ENCODE data around the gene OXT.
"Not testable (repeated sequence)": the region's sequence is repeated elsewhere in the genome, so short reads cannot be mapped to it uniquely, and the experiment has no call there.

Gene OXT

GRCh38 chr20:3071610-3072529, at the start of gene OXT:
OXT (plus strand) TSS chr20:3071620; CDS start chr20:3071656, 36 bp downstream.
- DNase-seq = peak; percentile 64 to 73 (median 70)

GRCh38 chr20:3021777-3022176, 49.6 kb upstream of the OXT start:
- DNase-seq = no peak

- not testable (repeated sequence) for DNase-seq
These were observed 48.6 kb upstream of the OXT start for GRCh38 chr20:3022559-3023490.

GRCh38 chr20:3027987-3028386, 43.4 kb upstream of the OXT start:
- no peak for DNase-seq

- no peak for DNase-seq
These were observed 39.8 kb upstream of the OXT start for GRCh38 chr20:3031524-3032147.

- DNase-seq = no peak
These were observed 38.8 kb upstream of the OXT start for GRCh38 chr20:3032624-3033023.

GRCh38 chr20:3037654-3038053, 33.8 kb upstream of the OXT start:
- DNase-seq = no peak

- DNase-seq = no peak
These were observed 33.0 kb upstream of the OXT start for GRCh38 chr20:3038454-3038853.

- no peak for DNase-seq
These were observed 32.0 kb upstream of the OXT start for GRCh38 chr20:3039426-3039825.

GRCh38 chr20:3040086-3040485, 31.3 kb upstream of the OXT start:
- DNase-seq = no peak

GRCh38 chr20:3041854-3042409, 29.5 kb upstream of the OXT start:
- DNase-seq = no peak

- no peak for DNase-seq
These were observed 28.8 kb upstream of the OXT start for GRCh38 chr20:3042625-3043024.

- no peak for DNase-seq
These were observed 28.1 kb upstream of the OXT start, which contains the start of gene GNRH2 for GRCh38 chr20:3043322-3043721. GNRH2 (plus strand) TSS chr20:3043622; CDS start chr20:3044415, 793 bp downstream.

- no peak for DNase-seq
These were observed 27.0 kb upstream of the OXT start for GRCh38 chr20:3044336-3044965.

- DNase-seq = peak in 5 of 6 experiments; percentile 33 to 66 (median 52)
These were observed 26.2 kb upstream of the OXT start for GRCh38 chr20:3045042-3045815.

- peak; percentile 48 to 81 (median 68) for DNase-seq
These were observed 25.4 kb upstream of the OXT start, which contains the start of gene MRPS26 for GRCh38 chr20:3045816-3046676. MRPS26 (plus strand) TSS chr20:3046052; CDS start chr20:3046069, 17 bp downstream.

- no peak for DNase-seq
These were observed 24.6 kb upstream of the OXT start for GRCh38 chr20:3046677-3047462.

- DNase-seq = peak in 1 of 6 experiments; percentile 6
These were observed 23.7 kb upstream of the OXT start for GRCh38 chr20:3047486-3048419.
